Measurements from ENCODE around the gene OTUB2.

Gene OTUB2

DNA sequence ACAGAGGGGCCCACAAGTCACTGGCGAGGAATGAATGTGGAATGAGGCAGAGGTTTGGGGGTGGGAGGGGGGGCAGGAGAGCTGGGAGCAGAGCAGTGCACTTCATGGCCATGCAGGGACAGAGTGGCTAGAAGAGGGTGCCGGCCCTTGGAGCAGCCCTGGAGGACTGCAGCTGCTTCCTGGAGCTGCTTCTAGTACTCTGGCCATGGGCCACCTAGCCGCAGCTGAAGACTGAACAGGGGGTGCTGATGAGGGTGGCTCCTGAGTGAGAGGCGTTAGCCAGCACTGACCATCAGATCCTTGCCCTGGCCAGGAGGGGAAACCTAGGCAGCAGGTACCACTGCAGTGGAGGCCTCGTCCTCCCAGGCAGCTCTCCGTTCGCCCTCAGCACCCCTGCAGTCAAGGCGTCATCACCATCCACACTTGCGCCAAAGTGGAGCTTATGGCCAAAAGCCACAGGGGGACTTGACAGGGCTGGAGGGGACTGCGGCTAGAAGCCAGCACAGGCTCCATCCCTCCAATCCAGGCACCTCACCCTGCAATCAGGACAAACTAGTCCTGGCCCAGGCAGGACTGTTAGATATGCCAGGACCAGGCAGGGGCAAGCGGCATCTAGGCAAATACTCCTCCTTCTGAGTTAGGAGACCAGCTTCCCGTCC lies 16.4 kb downstream of the OTUB2 start:
- H3K4me1 ChIP-seq (ENCODE audit: low read depth, poor library complexity, severe bottlenecking) = no peaks in the 10 kb centered on the region
- H3K27ac ChIP-seq = no peak overlapping the region
- no peak overlapping the region for H3K9ac ChIP-seq
- H4K20me1 ChIP-seq (ENCODE audit: insufficient read depth) = no peaks in the 10 kb centered on the region
- no peak overlapping the region for H3K4me3 ChIP-seq (IDR thresholded peaks at IDR 0.05; ENCODE audit: insufficient read depth, low read depth, low read length)
- TF ChIP-seq, protein P1, sequence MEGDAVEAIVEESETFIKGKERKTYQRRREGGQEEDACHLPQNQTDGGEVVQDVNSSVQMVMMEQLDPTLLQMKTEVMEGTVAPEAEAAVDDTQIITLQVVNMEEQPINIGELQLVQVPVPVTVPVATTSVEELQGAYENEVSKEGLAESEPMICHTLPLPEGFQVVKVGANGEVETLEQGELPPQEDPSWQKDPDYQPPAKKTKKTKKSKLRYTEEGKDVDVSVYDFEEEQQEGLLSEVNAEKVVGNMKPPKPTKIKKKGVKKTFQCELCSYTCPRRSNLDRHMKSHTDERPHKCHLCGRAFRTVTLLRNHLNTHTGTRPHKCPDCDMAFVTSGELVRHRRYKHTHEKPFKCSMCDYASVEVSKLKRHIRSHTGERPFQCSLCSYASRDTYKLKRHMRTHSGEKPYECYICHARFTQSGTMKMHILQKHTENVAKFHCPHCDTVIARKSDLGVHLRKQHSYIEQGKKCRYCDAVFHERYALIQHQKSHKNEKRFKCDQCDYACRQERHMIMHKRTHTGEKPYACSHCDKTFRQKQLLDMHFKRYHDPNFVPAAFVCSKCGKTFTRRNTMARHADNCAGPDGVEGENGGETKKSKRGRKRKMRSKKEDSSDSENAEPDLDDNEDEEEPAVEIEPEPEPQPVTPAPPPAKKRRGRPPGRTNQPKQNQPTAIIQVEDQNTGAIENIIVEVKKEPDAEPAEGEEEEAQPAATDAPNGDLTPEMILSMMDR (conservative IDR thresholded peaks at IDR 0.05; ENCODE audit: low read depth, low read length) = no peak
- no peaks in the 10 kb centered on the region for H3K36me3 ChIP-seq (ENCODE audit: insufficient read depth)
- no peak overlapping the region for H2AFZ ChIP-seq (ENCODE audit: low read depth)
- H3K4me2 ChIP-seq = no peak overlapping the region
- H3K27me3 ChIP-seq (ENCODE audit: insufficient read depth, low read depth) = no peaks in the 10 kb centered on the region
- H3K79me2 ChIP-seq (ENCODE audit: insufficient read depth, low read depth) = no peaks in the 10 kb centered on the region

DNA sequence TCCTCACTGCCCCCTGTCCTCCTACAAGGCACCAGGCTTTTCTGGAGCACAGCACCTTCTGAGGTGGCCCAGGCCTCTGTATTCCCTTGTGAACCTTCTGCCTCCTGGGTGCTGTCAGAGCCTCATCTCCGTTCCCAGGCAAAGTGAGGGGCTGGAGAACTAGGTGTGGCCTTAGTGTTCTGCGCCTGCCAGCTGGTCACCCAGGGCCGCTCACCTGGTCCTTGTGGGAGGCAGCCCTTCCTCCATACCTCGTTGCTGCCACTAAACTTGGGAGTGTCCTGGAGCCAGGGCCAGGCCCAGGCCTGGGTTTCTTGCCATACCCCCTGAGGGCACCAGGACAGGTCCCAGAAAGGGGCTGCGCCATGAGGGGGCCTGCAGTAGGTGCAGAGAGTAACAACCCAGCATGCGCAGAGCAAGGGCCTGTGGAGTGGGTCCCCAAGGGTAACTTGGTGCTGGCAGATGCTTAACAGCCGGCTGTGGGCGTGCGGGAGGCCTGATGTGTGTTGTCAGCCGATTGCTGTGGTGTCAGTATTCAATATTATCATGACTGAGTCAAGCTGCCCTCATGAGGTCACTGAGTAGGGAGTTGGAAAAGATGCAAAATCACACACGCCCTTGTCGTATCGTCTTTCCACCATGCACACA lies 17.1 kb downstream of the OTUB2 start:
- no peaks in the 10 kb centered on the region for H4K20me1 ChIP-seq (ENCODE audit: insufficient read depth)
- H2AFZ ChIP-seq (ENCODE audit: low read depth) = no peak overlapping the region
- H3K27ac ChIP-seq = no peak overlapping the region
- H3K9ac ChIP-seq = no peak overlapping the region
- TF ChIP-seq, protein P1 (conservative IDR thresholded peaks at IDR 0.05; ENCODE audit: low read depth, low read length) = no peak
- no peaks in the 10 kb centered on the region for H3K27me3 ChIP-seq (ENCODE audit: insufficient read depth, low read depth)
- no peaks in the 10 kb centered on the region for H3K4me1 ChIP-seq (ENCODE audit: low read depth, poor library complexity, severe bottlenecking)
- H3K36me3 ChIP-seq (ENCODE audit: insufficient read depth) = no peaks in the 10 kb centered on the region
- no peaks in the 10 kb centered on the region for H3K79me2 ChIP-seq (ENCODE audit: insufficient read depth, low read depth)
- H3K4me3 ChIP-seq (IDR thresholded peaks at IDR 0.05; ENCODE audit: insufficient read depth, low read depth, low read length) = no peak overlapping the region
- H3K4me2 ChIP-seq = no peak overlapping the region

DNA sequence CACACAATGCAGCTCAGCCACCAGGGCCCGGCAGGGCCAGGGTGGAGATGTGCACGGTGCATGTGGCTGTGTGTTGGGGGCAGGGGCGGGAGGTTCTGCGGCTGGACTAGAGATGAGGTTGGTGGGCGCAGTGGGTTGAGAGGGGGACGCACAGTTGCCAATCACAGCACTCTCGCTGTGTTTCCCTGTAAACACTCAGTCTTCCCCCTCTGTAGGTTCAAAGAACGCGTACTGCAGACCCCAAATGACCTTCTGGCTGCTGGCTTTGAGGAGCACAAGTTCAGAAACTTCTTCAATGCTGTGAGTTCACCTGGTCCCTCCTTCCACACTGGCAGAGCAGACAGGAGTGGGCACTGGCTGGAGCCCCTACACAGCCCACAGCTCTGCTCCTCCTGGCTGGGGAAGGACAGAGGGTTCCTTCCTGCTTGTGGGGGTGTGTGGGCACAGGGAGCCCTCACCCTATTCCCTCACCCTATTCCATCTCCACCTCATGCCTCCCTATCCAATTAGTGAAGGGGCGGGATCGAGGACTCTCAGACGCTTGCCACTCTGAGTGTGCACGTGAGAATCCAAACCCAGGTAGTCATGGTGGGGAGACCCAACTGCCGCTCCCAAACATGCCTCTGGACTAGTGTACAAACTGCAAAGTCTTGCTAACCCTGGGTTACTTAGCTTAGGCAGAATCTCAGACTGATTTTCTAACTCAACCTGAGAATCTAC lies 17.8 kb downstream of the OTUB2 start:
- no peaks in the 10 kb centered on the region for H3K36me3 ChIP-seq (ENCODE audit: insufficient read depth)
- H3K79me2 ChIP-seq (ENCODE audit: insufficient read depth, low read depth) = no peaks in the 10 kb centered on the region
- no peak overlapping the region for H2AFZ ChIP-seq (ENCODE audit: low read depth)
- no peak overlapping the region for H3K9ac ChIP-seq
- no peak overlapping the region for H3K27ac ChIP-seq
- H3K27me3 ChIP-seq (ENCODE audit: insufficient read depth, low read depth) = no peaks in the 10 kb centered on the region
- H3K4me1 ChIP-seq (ENCODE audit: low read depth, poor library complexity, severe bottlenecking) = no peaks in the 10 kb centered on the region
- H3K4me2 ChIP-seq = no peak overlapping the region
- H4K20me1 ChIP-seq (ENCODE audit: insufficient read depth) = no peaks in the 10 kb centered on the region
- TF ChIP-seq, protein P1 (conservative IDR thresholded peaks at IDR 0.05; ENCODE audit: low read depth, low read length) = no peak
- H3K4me3 ChIP-seq (IDR thresholded peaks at IDR 0.05; ENCODE audit: insufficient read depth, low read depth, low read length) = no peak overlapping the region

DNA sequence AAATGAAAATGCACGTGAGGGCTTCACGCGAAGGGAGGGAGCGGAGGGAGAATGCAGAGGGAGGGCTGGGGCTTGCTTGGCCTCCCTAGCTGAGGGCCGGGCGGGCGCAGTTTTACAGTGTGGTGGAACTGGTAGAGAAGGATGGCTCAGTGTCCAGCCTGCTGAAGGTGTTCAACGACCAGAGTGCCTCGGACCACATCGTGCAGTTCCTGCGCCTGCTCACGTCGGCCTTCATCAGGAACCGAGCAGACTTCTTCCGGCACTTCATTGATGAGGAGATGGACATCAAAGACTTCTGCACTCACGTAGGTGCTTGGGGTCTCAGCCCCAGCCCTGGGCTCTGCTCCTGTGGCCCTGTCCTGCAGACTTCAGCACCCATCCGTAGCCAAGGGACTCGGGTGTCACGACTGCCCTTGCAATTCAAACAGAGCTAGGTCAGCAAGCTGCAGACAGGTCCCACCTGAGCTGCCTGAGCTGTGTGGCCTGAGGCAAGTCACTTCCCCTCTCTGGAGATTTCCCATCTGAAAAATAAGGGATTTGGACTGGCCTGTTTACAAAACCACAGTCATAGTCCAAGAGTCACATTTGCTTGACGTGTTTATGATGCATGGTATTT lies 18.4 kb downstream of the OTUB2 start:
- H3K79me2 ChIP-seq (ENCODE audit: insufficient read depth, low read depth) = no peaks in the 10 kb centered on the region
- no peaks in the 10 kb centered on the region for H3K27me3 ChIP-seq (ENCODE audit: insufficient read depth, low read depth)
- TF ChIP-seq, protein P1 (conservative IDR thresholded peaks at IDR 0.05; ENCODE audit: low read depth, low read length) = no peak
- H3K9ac ChIP-seq = no peak overlapping the region
- no peak overlapping the region for H3K4me2 ChIP-seq
- H4K20me1 ChIP-seq (ENCODE audit: insufficient read depth) = no peaks in the 10 kb centered on the region
- no peak overlapping the region for H3K4me3 ChIP-seq (IDR thresholded peaks at IDR 0.05; ENCODE audit: insufficient read depth, low read depth, low read length)
- H3K27ac ChIP-seq = no peak overlapping the region
- no peaks in the 10 kb centered on the region for H3K4me1 ChIP-seq (ENCODE audit: low read depth, poor library complexity, severe bottlenecking)
- H2AFZ ChIP-seq (ENCODE audit: low read depth) = no peak overlapping the region
- H3K36me3 ChIP-seq (ENCODE audit: insufficient read depth) = no peaks in the 10 kb centered on the region
